ENCODE measurements around the gene CTNS. TPM values are rescaled to one million over a fixed set of nuclear protein-coding genes. Genes with fewer than 3 reads are reported as not detected.

The CTNS gene
- total RNA-seq, 4 donors from 2014 or later = 10.8 to 17.8 (median 13.8) TPM

GRCh38 chr17:3656755-3657587 is 20.4 kb downstream of the CTNS start:
- no peak overlapping the region for H3K4me3 ChIP-seq
- TF ChIP-seq POLR2A (IDR thresholded peaks at IDR 0.05) = no peak
- TF ChIP-seq, protein P1, sequence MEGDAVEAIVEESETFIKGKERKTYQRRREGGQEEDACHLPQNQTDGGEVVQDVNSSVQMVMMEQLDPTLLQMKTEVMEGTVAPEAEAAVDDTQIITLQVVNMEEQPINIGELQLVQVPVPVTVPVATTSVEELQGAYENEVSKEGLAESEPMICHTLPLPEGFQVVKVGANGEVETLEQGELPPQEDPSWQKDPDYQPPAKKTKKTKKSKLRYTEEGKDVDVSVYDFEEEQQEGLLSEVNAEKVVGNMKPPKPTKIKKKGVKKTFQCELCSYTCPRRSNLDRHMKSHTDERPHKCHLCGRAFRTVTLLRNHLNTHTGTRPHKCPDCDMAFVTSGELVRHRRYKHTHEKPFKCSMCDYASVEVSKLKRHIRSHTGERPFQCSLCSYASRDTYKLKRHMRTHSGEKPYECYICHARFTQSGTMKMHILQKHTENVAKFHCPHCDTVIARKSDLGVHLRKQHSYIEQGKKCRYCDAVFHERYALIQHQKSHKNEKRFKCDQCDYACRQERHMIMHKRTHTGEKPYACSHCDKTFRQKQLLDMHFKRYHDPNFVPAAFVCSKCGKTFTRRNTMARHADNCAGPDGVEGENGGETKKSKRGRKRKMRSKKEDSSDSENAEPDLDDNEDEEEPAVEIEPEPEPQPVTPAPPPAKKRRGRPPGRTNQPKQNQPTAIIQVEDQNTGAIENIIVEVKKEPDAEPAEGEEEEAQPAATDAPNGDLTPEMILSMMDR (IDR thresholded peaks at IDR 0.05) = no peak
- H3K9me3 ChIP-seq = no peaks in the 10 kb centered on the region
- intact Hi-C loops (cut with DNase I; ENCODE audit: low total_unique reads) = no loop called here
- peak overlapping the region in 1 of 2 donors; percentile 89 for H3K27ac ChIP-seq
- no peaks in the 10 kb centered on the region for H3K36me3 ChIP-seq
- no peaks in the 10 kb centered on the region for H3K27me3 ChIP-seq
- no peak for DNase-seq
- peaks cover 7 to 9% of the 10 kb centered on the region in 2 donors for H3K4me1 ChIP-seq

DNA sequence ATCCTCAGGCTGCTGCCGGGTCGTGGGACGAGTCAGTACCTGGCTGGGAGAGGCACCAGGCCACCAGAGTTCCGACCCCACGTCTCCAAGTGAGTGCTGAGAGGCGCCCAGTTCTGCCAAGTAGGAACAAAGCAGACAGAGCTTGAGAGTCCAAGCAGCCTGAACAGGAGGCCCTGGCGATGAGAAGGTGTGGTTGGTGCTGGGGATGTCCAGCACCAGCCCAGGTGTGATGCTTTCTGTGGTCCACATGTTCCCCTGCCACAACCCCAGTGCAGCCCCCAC is 21.0 kb downstream of the CTNS start:
- no peak for TF ChIP-seq POLR2A (IDR thresholded peaks at IDR 0.05)
- TF ChIP-seq, protein P1 (IDR thresholded peaks at IDR 0.05) = no peak
- no peak for DNase-seq
- Histone ChIP-seq H3K27me3 (no peaks in the 10 kb centered on the region), H3K4me3 (no peak overlapping the region), H3K36me3 (no peaks in the 10 kb centered on the region), H3K27ac (peak overlapping the region in 1 of 2 donors; percentile 89), H3K9me3 (no peaks in the 10 kb centered on the region), H3K4me1 (peaks cover 7 to 9% of the 10 kb centered on the region in 2 donors)
- intact Hi-C loops (cut with DNase I; ENCODE audit: low total_unique reads) = no loop called here

DNA sequence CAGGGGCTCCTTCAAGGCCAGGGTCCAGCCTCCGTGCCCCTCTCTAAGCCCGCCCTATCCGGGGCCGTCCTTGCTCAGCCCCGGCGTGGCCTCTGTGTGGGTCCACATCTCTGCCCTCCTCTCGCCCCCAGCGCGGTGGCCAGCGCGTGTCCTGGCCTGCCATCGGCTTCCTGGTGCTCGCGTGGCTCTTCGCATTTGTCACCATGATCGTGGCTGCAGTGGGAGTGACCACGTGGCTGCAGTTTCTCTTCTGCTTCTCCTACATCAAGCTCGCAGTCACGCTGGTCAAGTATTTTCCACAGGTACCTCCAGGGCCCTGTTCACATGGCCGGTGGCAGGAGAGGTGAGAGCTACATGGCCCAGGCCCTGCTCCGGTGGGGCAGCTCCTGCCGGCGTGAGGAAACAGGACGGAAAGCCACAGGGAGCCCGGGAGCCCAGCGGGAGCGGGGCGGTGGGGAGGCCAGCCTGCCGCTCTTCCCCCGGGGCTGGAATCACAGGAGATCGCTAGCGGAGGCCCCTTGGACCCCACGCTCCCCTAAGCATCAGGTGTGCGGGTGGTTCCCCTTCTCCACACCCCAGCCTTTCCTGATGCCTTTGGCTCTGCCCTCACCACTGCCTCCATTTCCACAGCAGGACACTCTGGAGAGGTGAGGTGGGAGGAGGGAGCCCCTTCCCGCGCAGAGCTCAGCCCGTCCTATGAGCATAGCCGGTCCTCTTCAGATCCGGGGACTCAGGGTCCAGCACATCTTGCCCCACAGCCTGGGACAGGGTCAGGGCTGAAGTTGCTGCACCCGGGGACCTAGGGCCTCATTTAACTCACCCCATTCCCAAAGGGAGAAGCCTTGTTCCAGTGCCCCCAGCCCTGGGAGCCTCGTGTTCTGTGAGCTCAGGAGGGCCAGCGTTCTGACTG is 21.6 kb downstream of the CTNS start:
- Histone ChIP-seq H3K4me3 (no peak overlapping the region), H3K27ac (peak overlapping the region; percentile 85 to 89), H3K27me3 (no peaks in the 10 kb centered on the region), H3K4me1 (peaks cover 7 to 9% of the 10 kb centered on the region in 2 donors), H3K9me3 (no peaks in the 10 kb centered on the region), H3K36me3 (no peaks in the 10 kb centered on the region)
- DNase-seq = no peak
- no peak for TF ChIP-seq POLR2A (IDR thresholded peaks at IDR 0.05)
- TF ChIP-seq, protein P1 (IDR thresholded peaks at IDR 0.05) = no peak
- intact Hi-C loops (cut with DNase I; ENCODE audit: low total_unique reads) = no loop called here

DNA sequence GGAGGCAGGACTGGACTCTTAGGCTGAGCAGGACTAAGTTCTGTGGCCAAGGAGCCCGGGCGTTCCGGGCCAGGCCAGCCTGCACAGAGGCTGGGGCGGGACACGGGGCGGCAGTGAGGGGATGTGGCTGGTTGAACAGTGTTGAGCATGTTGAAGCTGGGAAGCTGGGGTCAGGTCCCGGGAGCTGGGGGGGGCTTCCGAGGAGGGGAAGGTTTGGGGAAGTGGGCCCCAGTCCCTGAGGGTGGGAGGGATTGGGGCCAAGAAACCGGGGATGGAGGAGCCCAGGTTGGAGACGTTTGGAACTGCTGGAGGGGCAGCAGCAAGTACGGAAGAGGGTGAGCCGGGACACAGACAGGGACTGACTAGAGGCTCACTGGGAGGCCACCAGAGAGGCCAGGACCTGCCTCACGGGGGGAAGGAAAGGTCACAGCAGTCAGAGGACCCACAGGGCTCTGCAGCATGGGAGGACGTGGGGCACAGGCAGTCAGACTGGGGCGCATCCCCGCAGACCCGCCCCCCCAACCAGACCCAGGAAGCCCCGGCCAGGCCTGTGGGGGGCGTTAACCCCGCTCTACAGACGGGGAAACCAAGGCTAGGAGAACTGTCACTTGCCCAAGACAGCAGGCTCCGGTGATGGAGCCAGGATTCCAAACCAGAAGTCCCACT is 22.4 kb downstream of the CTNS start:
- TF ChIP-seq, protein P1 (IDR thresholded peaks at IDR 0.05) = no peak
- TF ChIP-seq POLR2A (IDR thresholded peaks at IDR 0.05) = no peak
- Histone ChIP-seq H3K4me1 (peaks cover 7 to 9% of the 10 kb centered on the region in 2 donors), H3K27me3 (no peaks in the 10 kb centered on the region), H3K27ac (peak overlapping the region; percentile 85 to 89), H3K9me3 (no peaks in the 10 kb centered on the region), H3K36me3 (no peaks in the 10 kb centered on the region), H3K4me3 (no peak overlapping the region)
- DNase-seq = peak in 1 of 2 donors; percentile 39
- intact Hi-C loops (cut with DNase I; ENCODE audit: low total_unique reads) = no loop called here

All from uterus (tissue), 4 donors.